ENCODE results near the gene LRRC42. TPM values are rescaled to one million over a fixed set of nuclear protein-coding genes. Genes with fewer than 3 reads are reported as not detected.

LRRC42 gene
- total and polyA plus RNA-seq, 9 of the 15 experiments (the other 6 are each of a cell fraction or from before 2014, with no cell fraction given): 17.3 to 51.9 (median 35.5) TPM

DNA sequence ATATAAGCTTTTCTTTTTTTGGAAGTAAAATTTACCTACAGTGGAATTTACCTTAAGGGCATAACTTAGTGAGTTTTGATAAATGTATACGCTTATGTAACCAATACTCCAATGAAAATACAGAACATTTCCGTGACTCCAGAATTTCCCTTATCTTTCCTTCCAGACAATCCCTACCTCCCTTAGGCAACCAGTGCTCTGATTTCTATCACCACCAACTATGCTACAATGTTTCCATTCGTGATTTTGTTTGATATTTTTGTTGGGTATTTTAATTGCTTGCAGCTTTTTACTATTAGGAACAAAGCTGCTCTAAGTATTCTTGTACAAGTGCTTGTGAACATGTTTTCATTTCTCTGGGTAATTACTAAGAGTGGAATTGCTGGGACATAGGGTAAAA lies 15.2 kb upstream of the LRRC42 start:
- POLR2A ChIA-PET: interaction anchor here (0.7 kb wide), 1 partner anchor 14 kb away, joined by 3 read pairs; no protein-coding TSS in a partner anchor

More for the DNA sequence above, 15.2 kb upstream of the LRRC42 start:
- Histone ChIP-seq H4K20me1 (replicated peaks; ENCODE audit: control insufficient read depth, insufficient read depth, low read length) (no peaks in the 10 kb centered on the region), H3K4me3 (no peak overlapping the region), H3K27me3 (ENCODE audit: control insufficient read depth in 2 of 2, insufficient read depth in 2 of 2, low read length in 2 of 2) (no peaks in the 10 kb centered on the region), H3K36me3 (ENCODE audit: control insufficient read depth, insufficient read depth, low read length) (peaks cover 59% of the 10 kb centered on the region), H3K27ac (ENCODE audit: extremely low read depth, low read depth, low read length) (no peak overlapping the region), H3K79me2 (ENCODE audit: control insufficient read depth, insufficient read depth, low read length) (peaks cover 3% of the 10 kb centered on the region; the same call in 1 of the 3 replicates), H3K9ac (ENCODE audit: insufficient read depth in 1 of 2, low read depth in 2 of 2, low read length in 2 of 2) (no peak overlapping the region), H3K9me3 (replicated peaks; ENCODE audit: control insufficient read depth, insufficient read depth, low read depth, low read length) (peaks cover 12% of the 10 kb centered on the region), H3K4me2 (ENCODE audit: insufficient read depth, low read length) (no peak overlapping the region), H2AFZ (ENCODE audit: low read depth, low read length) (no peak overlapping the region), H3K9me1 (ENCODE audit: control insufficient read depth, insufficient read depth, low read length) (no peaks in the 10 kb centered on the region), H3K4me1 (replicated peaks in 1 of 2; ENCODE audit: control insufficient read depth in 2 of 2, insufficient read depth in 2 of 2, low read length in 2 of 2) (no peaks in the 10 kb centered on the region; a peak in 1 of 5 replicates)
- no peak for ATAC-seq
- in situ Hi-C loops (cut with MboI) (no loop called here), intact Hi-C loops (cut with micrococcal nuclease) (no loop called here)
- DNase-seq (ENCODE audit: extremely low read depth in 1 of 4, low spot score in 3 of 4): no peak
- FAIRE-seq: no peak
- TF ChIP-seq CREB1 (IDR thresholded peaks at IDR 0.05) (no peak), CREB1 (CRISPR knock-in tag; IDR thresholded peaks at IDR 0.05) (no peak), TSC22D4 (tag; IDR thresholded peaks at IDR 0.05) (no peak), MYNN (IDR thresholded peaks at IDR 0.05) (no peak), MYNN (CRISPR knock-in tag; IDR thresholded peaks at IDR 0.05) (no peak), CBFA2T2 (conservative IDR thresholded peaks at IDR 0.05) (0 out of 2 replicates have a peak, but pooled peaks have one; percentile 15), NFIC (IDR thresholded peaks at IDR 0.05) (no peak), ZNF165 (CRISPR knock-in tag; IDR thresholded peaks at IDR 0.05; ENCODE audit: borderline replicate concordance) (no peak), ZNF407 (IDR thresholded peaks at IDR 0.05; ENCODE audit: low read depth) (no peak), CBFA2T3 (IDR thresholded peaks at IDR 0.05) (peak; percentile 39), KDM1A (IDR thresholded peaks at IDR 0.05) (peak in 1 of 2 experiments; percentile 59; a peak in 2 of 4 replicates), ZNF121 (CRISPR knock-in tag; conservative IDR thresholded peaks at IDR 0.05) (no peak), MEF2D (tag; conservative IDR thresholded peaks at IDR 0.05; ENCODE audit: low read depth) (no peak)
- CTCF ChIA-PET (ENCODE audit: low intra/inter-chr PET ratio): no interaction called here
- WGBS (ENCODE audit: insufficient coverage, low coverage, missing lambda C conversion rate): 36% methylated on average over 3 of the region's 3 CpGs
- no TSS peak for BruUV-seq (replicated peaks)

All from K562 (cell line).